ENCODE data around the gene NEMP2. TPM values are rescaled to one million over a fixed set of nuclear protein-coding genes. Genes with fewer than 3 reads are reported as not detected.

NEMP2 gene
- total and polyA plus RNA-seq, 4 donors, result 0.85 to 11.2 (median 2.6) TPM

- Histone ChIP-seq H3K4me1 (ENCODE audit: control insufficient read depth in 5 of 5, insufficient read depth in 5 of 5, low read length in 5 of 5) (peaks cover 3 to 29% (median 10%) of the 10 kb centered on the region in 5 donors), H3K27ac (ENCODE audit: low read depth in 1 of 2, low read length in 1 of 2) (peak overlapping the region in 1 of 2 donors; percentile 3), H3K9me3 (ENCODE audit: control insufficient read depth in 4 of 4, insufficient read depth in 3 of 4, low read length in 3 of 4) (no peaks in the 10 kb centered on the region), H3K27me3 (ENCODE audit: control insufficient read depth in 3 of 3, insufficient read depth in 3 of 3, low read length in 2 of 3) (no peaks in the 10 kb centered on the region), H3K9ac (ENCODE audit: insufficient read depth in 1 of 2, low read length in 2 of 2) (peak overlapping the region in 1 of 2 donors; percentile 26), H3K36me3 (ENCODE audit: control insufficient read depth in 4 of 4, insufficient read depth in 4 of 4, low read length in 4 of 4) (no peaks in the 10 kb centered on the region), H3K4me3 (no peak overlapping the region)
- DNase-seq (no peak), ATAC-seq (ENCODE audit: insufficient read depth, low FRiP score) (no peak)
- no peak for TF ChIP-seq CTCF (IDR thresholded peaks at IDR 0.05; ENCODE audit: control extremely low read depth, extremely low read depth)
- WGBS, 2 donors, result 40 to 56% methylated on average over 3 of the region's 3 CpGs
Observed at GRCh38 chr2:190529486-190530247, 4.9 kb downstream of the NEMP2 start.

DNA sequence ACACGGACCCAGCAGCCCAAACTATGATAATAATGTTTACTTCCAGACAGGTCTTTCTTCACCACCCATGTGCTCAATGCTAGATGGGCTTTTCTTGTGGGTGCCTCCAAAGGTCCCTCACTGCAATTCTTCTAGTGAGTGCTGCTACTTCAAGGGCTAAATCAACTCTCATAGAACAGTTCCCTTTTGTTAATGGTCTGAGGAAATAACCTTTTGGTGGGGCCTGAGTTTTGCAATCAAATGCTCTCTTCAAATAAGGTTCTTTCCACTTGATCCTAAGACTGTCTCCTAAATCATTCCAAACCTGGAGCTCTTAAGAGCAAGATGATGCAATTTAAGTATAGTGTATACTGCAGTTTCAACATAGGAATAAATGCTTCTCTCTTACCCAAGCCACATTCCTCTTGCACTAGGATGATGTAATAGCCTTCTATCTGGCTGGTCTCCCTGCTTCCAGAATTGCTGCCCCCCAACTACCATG lies 6.0 kb downstream of the NEMP2 start:
- H3K27me3 ChIP-seq (ENCODE audit: control insufficient read depth in 3 of 3, insufficient read depth in 3 of 3, low read length in 2 of 3), result no peaks in the 10 kb centered on the region
- H3K9me3 ChIP-seq (ENCODE audit: control insufficient read depth in 4 of 4, insufficient read depth in 3 of 4, low read length in 3 of 4), result no peaks in the 10 kb centered on the region
- ATAC-seq (ENCODE audit: insufficient read depth, low FRiP score), result peak; percentile 51
- peak in 2 of 3 donors; percentile 32 to 56 for DNase-seq
- H3K4me1 ChIP-seq (ENCODE audit: control insufficient read depth in 5 of 5, insufficient read depth in 5 of 5, low read length in 5 of 5), result peaks cover 3 to 24% (median 8%) of the 10 kb centered on the region in 5 donors
- WGBS, 2 donors, result 60 to 78% methylated on average over 1 of the region's 1 CpG
- H3K36me3 ChIP-seq (ENCODE audit: control insufficient read depth in 4 of 4, insufficient read depth in 4 of 4, low read length in 4 of 4), result no peaks in the 10 kb centered on the region
- H3K27ac ChIP-seq (ENCODE audit: low read depth in 1 of 2, low read length in 1 of 2), result peak overlapping the region in 1 of 2 donors; percentile 20
- no peak overlapping the region for H3K9ac ChIP-seq (ENCODE audit: insufficient read depth in 1 of 2, low read length in 2 of 2)
- H3K4me3 ChIP-seq, result no peak overlapping the region
- no peak for TF ChIP-seq CTCF (IDR thresholded peaks at IDR 0.05; ENCODE audit: control extremely low read depth, extremely low read depth)

DNA sequence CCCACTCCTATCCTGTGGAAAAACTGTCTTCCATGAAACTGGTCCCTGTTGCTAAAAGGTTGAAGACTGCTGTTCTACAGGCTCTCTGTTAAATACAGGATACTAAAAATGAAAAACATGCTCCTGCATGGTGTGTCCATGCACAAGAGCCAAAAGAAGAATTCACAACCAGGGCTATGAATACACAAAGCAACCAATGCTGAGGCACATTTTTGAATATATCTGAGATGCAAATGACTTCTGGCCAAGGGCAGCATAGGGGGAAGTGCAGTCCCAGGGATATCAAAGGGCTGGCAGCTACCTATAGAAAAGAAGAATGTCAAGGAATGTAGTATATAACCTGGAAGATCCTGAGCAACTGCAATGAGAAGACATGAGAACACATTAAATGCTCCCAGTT lies 6.6 kb downstream of the NEMP2 start:
- no peak overlapping the region for H3K4me3 ChIP-seq
- peaks cover 3 to 19% (median 8%) of the 10 kb centered on the region in 5 donors for H3K4me1 ChIP-seq (ENCODE audit: control insufficient read depth in 5 of 5, insufficient read depth in 5 of 5, low read length in 5 of 5)
- DNase-seq (no peak), ATAC-seq (ENCODE audit: insufficient read depth, low FRiP score) (no peak)
- H3K9ac ChIP-seq (ENCODE audit: insufficient read depth in 1 of 2, low read length in 2 of 2), result no peak overlapping the region
- peak overlapping the region in 1 of 2 donors; percentile 20 for H3K27ac ChIP-seq (ENCODE audit: low read depth in 1 of 2, low read length in 1 of 2)
- H3K36me3 ChIP-seq (ENCODE audit: control insufficient read depth in 4 of 4, insufficient read depth in 4 of 4, low read length in 4 of 4), result no peaks in the 10 kb centered on the region
- H3K9me3 ChIP-seq (ENCODE audit: control insufficient read depth in 4 of 4, insufficient read depth in 3 of 4, low read length in 3 of 4), result no peaks in the 10 kb centered on the region
- TF ChIP-seq CTCF (IDR thresholded peaks at IDR 0.05; ENCODE audit: control extremely low read depth, extremely low read depth), result no peak
- no peaks in the 10 kb centered on the region for H3K27me3 ChIP-seq (ENCODE audit: control insufficient read depth in 3 of 3, insufficient read depth in 3 of 3, low read length in 2 of 3)
